Muscle of back (tissue), 11 donors: ENCODE results near the gene SOS1. TPM values are rescaled to one million over a fixed set of nuclear protein-coding genes. Genes with fewer than 3 reads are reported as not detected.

Experiments
- DNase-seq, 3 donors: peaks; one replicate each; pipeline versions ENCODE4 v3.0.0 to v3.0.0-alpha.2; 2013
- polyA plus RNA-seq, 10 donors: library from polyadenylated mRNA; unstranded; fragments of 120-200 nt; gene quantifications; one replicate each; pipeline ENCODE4 v1.2.1, GENCODE V29; 2013; ENCODE audit not compliant: insufficient read length in 10 of 10

The SOS1 gene
- polyA plus RNA-seq, 10 donors, result 23.3 to 44.2 (median 30.3) TPM

DNA sequence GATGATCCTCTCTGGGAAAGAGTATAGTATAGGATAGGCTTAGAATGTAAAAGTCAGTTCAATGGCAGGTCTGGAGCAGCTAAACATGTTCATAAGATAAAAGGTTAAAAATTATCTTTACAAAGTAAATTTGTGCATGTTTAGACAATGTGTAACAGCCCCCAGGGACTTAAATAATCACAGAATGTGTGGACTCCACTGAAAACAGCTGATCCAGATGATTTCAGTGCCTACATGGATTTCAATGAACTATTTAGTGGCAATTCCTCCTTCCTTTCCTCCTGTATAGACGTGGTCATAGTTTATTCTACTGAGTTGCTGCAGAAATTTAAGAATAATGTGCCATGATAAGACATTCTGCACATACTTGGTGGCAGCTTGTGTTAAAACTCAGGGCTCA lies 188.3 kb downstream of the SOS1 start:
- DNase-seq, result no peak

Other genes with a start within 250 kb of the SOS1 start
- gene DHX57, start 245.1 kb downstream of the SOS1 start, polyA plus RNA-seq, result 10 to 100 TPM; 16.5 to 29.5 (median 20.1) TPM
- gene MORN2, start 245.1 kb downstream of the SOS1 start, polyA plus RNA-seq, result 10 to 100 TPM; 11.4 to 19.9 (median 13.0) TPM
- gene ARHGEF33, start 231.2 kb downstream of the SOS1 start, polyA plus RNA-seq, result 1 to 10 TPM in 8 of 10 donors, under 1 TPM in 2; 0.79 to 1.8 (median 1.4) TPM
- gene CDKL4, start 122.9 kb upstream of the SOS1 start, polyA plus RNA-seq, result under 1 TPM in 7 of 10 donors, not detected in 3; 0.08 to 0.52 (median 0.27) TPM